ENCODE measurements around the gene WLS.

DNA sequence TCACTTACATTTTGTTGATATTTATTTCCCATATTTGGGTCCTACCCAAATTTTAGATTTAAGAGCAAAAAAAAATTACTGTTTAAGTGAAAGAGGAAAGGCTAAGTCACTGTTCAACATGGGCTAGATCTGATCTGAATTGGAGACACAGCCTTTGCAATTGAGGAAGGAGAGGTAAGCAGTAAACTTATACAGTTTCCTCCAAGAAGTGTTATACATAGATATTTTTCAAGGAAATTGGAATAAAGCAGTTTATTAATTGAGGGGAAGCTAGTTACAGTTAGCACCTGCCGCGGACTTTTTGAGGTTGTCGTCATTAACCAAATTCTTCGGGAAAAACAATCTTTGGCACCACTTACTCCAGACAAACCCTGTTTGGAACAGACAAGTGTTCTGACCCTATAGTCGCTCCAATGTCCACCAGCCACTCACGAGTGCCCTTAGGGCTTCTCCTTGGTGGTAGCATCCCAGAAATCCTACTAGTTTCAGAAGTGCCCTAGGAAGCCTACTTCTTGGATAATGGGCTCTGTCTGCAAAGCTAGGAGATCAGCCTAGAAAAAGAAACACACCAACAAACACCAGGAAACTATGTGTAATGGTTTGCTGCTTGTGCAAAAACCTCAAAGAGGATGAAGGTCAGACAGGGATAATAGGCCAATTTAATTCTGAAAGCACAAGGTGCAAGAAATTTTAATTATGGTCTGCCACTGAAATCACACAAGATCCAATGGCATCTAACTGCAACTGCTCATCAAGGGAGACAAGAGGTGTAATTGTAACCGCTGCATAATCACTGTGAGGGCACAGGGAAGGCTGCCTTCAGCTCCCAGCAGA, 2.5 kb downstream of the WLS start:
- TF ChIP-seq, protein P1, sequence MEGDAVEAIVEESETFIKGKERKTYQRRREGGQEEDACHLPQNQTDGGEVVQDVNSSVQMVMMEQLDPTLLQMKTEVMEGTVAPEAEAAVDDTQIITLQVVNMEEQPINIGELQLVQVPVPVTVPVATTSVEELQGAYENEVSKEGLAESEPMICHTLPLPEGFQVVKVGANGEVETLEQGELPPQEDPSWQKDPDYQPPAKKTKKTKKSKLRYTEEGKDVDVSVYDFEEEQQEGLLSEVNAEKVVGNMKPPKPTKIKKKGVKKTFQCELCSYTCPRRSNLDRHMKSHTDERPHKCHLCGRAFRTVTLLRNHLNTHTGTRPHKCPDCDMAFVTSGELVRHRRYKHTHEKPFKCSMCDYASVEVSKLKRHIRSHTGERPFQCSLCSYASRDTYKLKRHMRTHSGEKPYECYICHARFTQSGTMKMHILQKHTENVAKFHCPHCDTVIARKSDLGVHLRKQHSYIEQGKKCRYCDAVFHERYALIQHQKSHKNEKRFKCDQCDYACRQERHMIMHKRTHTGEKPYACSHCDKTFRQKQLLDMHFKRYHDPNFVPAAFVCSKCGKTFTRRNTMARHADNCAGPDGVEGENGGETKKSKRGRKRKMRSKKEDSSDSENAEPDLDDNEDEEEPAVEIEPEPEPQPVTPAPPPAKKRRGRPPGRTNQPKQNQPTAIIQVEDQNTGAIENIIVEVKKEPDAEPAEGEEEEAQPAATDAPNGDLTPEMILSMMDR (conservative IDR thresholded peaks at IDR 0.05 in 1 of 2, IDR thresholded peaks at IDR 0.05 in 1 of 2; ENCODE audit: low read depth in 1 of 2, low read length in 2 of 2): no peak
- no peak for TF ChIP-seq EZH2 (IDR thresholded peaks at IDR 0.05; ENCODE audit: low read length, missing control alignments)

All from fibroblast of lung (primary cell).